ENCODE measurements around the gene PCDH12.
A peak's percentile ranks its signal among the peaks of the same experiment; 100 is the strongest.

- TF ChIP-seq, protein P1, sequence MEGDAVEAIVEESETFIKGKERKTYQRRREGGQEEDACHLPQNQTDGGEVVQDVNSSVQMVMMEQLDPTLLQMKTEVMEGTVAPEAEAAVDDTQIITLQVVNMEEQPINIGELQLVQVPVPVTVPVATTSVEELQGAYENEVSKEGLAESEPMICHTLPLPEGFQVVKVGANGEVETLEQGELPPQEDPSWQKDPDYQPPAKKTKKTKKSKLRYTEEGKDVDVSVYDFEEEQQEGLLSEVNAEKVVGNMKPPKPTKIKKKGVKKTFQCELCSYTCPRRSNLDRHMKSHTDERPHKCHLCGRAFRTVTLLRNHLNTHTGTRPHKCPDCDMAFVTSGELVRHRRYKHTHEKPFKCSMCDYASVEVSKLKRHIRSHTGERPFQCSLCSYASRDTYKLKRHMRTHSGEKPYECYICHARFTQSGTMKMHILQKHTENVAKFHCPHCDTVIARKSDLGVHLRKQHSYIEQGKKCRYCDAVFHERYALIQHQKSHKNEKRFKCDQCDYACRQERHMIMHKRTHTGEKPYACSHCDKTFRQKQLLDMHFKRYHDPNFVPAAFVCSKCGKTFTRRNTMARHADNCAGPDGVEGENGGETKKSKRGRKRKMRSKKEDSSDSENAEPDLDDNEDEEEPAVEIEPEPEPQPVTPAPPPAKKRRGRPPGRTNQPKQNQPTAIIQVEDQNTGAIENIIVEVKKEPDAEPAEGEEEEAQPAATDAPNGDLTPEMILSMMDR (IDR thresholded peaks at IDR 0.05), result peak; percentile 67 to 79 (median 69)
- no peak for TF ChIP-seq POLR2A (IDR thresholded peaks at IDR 0.05)
- TF ChIP-seq EP300 (IDR thresholded peaks at IDR 0.05), result no peak
Observed at GRCh38 chr5:141960449-141961323, 2.7 kb upstream of the PCDH12 start.
